GM21526 (cell line): ENCODE results near the gene LYST.
"Not testable (repeated sequence)": the region's sequence is repeated elsewhere in the genome, so short reads cannot be mapped to it uniquely, and the experiment has no call there.

Experiments used
- ATAC-seq: cut with Tn5 transposase; IDR thresholded peaks from one replicate; pipeline ENCODE4 v1.9.1; 2021; ENCODE audit warnings: moderate library complexity; ENCODE audit not compliant: unreplicated experiment, low FRiP score

The LYST gene

GRCh38 chr1:235825229-235825628 lies 41.5 kb downstream of the LYST start:
- no peak for ATAC-seq

DNA sequence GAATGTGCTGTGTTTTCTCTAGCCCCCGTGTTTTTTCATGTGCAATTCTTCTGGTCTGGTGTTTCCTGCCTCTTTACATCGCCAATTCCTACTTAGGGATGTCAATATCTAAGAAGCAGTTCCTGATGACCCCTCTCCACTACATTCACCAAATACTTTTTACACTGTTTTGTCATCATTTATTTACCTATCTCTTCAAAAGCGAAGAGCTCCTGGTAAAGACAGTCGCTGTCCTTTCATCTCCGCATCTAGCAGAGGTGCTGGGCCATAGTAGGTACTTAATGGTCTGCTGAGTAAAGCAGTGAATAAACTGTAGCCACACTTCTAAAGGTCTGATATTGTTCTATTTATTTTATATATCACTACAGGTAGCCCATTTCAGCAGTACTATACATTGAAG lies 43.0 kb downstream of the LYST start:
- ATAC-seq = no peak

DNA sequence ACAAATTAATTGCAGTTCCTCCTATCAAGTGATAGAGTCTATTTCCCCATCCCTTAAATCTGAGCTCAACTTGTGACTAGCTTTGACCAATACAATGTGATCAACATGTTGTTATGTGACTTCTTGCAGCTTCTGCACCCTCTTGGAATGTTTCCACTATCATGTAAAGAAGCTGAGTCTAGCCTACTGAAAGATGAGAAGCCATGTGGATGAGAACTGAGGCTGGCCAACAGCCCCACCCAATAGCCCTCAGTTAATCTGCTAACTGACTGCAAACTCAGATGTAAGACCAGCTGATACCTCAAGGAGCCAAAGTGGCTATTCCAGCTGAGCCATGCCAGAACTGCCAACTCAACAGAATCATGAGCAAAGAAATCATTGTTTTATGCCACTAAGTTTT lies 44.0 kb downstream of the LYST start:
- ATAC-seq = no peak

DNA sequence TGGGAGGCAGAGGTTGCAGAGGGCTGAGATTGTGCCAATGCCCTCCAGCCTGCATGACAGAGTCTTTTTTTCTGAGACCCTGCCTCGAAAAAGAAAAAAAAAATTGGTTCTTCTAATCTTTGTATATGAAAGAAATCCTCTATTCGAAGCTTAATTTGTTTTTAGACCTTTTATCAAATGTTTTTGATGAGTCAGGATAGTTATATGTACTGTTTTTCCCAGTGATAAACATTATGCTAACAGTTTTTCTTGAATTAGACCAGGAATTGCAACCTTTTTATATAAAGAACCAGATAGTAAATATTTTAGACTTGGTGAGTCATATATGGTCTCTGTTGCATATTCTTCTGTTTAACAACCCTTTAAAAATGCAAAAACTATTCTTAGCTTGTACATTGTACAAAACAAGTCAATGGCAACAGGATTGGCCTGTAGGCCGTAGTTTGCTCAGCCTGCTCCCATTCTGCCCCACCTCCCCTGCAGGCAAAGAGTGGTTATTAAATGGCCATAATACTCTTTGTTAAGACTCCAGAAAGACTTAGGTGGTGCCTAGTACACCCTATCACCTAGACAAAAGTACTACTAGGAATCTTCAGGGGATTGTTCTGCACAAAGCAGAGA lies 45.2 kb downstream of the LYST start:
- no peak for ATAC-seq

DNA sequence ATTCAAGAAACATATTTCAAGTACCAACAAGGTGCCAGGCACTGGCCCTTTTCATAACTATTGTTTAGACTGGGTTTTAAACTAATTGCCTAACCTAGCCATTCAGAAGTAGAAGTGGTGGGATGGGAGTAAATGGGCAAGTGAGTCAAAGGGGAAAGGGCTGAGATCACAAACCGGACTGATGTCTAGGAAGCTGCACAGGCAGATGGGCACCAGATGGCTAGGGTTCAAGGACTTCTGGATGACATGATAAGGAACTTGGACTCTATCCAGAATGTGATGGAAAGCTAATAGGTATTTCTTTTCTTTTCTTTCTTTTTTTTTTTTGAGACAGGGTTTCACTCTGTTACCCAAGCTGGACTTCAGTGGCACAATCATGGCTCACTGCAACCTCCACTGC lies 46.6 kb downstream of the LYST start:
- ATAC-seq = no peak

GRCh38 chr1:235818632-235819136 lies 48.0 kb downstream of the LYST start:
- ATAC-seq = no peak

GRCh38 chr1:235817101-235817728 lies 49.5 kb downstream of the LYST start:
- ATAC-seq = no peak

- no peak for ATAC-seq
Observed at GRCh38 chr1:235809688-235810397, 56.9 kb downstream of the LYST start.

DNA sequence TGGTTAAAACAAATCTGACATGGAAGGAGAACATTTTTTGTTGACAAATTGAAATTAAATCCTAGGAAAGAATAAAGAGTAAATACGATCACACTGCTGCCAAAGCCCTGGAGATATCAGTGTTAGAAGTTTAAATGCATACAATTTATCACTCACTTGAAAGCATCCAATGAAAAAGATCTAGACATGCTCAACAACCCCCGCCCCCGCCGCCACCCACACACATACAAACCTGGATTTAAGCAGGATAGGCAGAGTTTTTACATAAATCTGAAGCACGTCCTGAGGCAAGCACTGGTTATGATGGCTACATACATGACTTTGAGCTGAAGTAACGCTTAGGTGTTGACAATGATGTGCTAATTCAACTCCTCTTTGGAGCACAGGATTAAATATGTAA lies 58.5 kb downstream of the LYST start:
- no peak for ATAC-seq

DNA sequence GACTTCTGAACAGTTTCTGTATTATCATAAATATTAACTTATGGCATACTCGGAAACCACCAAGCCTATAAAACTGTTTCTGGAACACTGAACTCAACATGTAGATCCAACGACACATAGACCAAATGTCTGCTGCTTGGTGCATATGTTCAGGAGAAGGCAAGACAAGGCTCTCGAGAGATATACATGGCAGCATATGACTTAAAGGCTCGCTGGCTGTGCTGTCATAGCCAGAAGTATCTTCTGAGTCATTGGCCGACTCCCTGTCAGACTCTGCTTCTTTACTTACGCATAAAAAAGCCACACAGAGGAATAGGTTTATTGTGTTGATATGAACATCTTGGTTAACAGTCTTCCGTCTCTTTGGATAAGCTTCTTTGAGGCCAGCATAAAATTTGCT lies 60.6 kb downstream of the LYST start:
- no peak for ATAC-seq

- no peak for ATAC-seq
Observed at GRCh38 chr1:235802573-235803346, 63.9 kb downstream of the LYST start.

- no peak for ATAC-seq
Observed at GRCh38 chr1:235799264-235799663, 67.4 kb downstream of the LYST start.

- ATAC-seq = no peak
Observed at GRCh38 chr1:235791532-235792060, 75.1 kb downstream of the LYST start.

GRCh38 chr1:235790123-235790522 lies 76.6 kb downstream of the LYST start:
- ATAC-seq = no peak

DNA sequence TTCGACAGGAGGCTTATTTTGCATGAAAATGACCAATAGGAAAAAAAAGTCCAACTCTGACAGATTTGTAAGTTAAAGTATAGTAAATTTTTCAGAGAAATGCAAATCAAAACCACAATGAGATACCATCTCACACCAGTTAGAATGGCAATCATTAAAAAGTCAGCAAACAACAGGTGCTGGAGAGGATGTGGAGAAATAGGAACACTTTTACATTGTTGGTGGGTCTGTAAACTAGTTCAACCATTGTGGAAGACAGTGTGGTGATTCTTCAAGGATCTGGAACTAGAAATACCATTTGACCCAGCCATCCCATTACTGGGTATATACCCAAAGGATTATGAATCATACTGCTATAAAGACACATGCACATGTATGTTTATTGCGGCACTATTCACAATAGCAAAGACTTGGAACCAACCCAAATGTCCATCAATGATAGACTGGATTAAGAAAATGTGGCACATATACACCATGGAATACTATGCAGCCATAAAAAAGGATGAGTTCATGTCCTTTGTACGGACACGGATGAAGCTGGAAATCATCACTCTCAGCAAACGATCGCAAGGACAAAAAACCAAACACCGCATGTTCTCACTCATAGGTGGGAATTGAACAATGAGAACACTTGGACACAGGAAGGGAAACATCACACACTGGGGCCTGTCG lies 80.3 kb downstream of the LYST start:
- ATAC-seq = not testable (repeated sequence)

- ATAC-seq = no peak
Observed at GRCh38 chr1:235784950-235785349, 81.8 kb downstream of the LYST start.

- no peak for ATAC-seq
Observed at GRCh38 chr1:235783148-235783776, 83.4 kb downstream of the LYST start.

DNA sequence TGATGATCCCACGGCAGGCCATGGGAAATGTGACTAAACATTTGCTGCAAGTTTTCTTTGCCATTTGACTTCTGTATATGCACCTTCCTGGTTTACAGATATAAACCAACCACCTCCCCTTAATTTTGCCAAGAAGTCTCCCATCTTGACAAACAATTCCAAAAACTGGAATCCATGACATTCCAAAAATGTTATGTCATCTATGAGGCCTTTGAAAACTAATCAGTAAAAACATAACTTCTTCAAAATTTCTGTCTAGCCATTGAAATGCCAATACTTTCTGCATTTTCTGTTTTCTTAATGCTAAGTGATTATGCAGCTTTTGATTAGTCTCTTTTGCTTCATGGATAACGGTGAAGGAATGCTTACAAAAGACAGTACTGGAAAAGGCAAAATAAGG lies 84.1 kb downstream of the LYST start:
- no peak for ATAC-seq

GRCh38 chr1:235781807-235782206 lies 84.9 kb downstream of the LYST start:
- ATAC-seq = no peak

DNA sequence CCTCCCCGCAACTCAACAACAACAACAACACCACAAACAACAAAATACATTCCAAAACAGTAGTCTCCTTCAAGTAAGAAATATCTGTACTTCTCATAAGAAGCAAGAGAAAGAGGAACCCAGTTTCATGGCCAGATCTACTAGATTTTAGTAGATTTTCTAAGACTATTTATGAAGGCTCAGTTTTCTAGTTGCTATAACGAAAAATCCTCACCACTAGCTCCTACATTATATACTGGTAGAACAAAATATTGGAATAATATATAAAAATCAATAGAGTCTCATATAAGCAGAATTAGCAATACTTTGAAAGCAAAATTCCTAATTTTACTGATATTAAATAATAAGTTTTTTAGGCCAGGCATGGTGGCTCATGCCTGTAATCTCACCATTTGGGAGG lies 86.9 kb downstream of the LYST start:
- no peak for ATAC-seq
